SU-DHL-6 (cell line): ENCODE results near the gene TSHB.

Experiments used
- H2AFZ ChIP-seq: fragments of 200-600 bp; sonication (generic); 2 replicates; pipeline ENCODE4 v1.6.1; 2014; ENCODE audit warnings: low read depth, mild to moderate bottlenecking, moderate library complexity, mixed read lengths, antibody characterized with exemption, low read length; ENCODE audit not compliant: severe bottlenecking
- H3F3A ChIP-seq: fragments of 200-600 bp; shearing (Covaris generic); 2 replicates; pipeline ENCODE4 v1.6.0; 2016; ENCODE audit warnings: antibody characterized with exemption, mild to moderate bottlenecking; ENCODE audit not compliant: insufficient read depth
- H3K27ac ChIP-seq: fragments of 200-600 bp; sonication (generic); 2 replicates; pipeline ENCODE4 v1.5.1; 2016; ENCODE audit warnings: low read depth, mild to moderate bottlenecking, low read length, moderate library complexity, mixed read lengths
- H3K27me3 ChIP-seq: fragments of 200-600 bp; sonication (generic), shearing (Covaris generic); 2 replicates; pipeline ENCODE4 v1.6.0; 2014; ENCODE audit warnings: mild to moderate bottlenecking, low read length
- H3K36me3 ChIP-seq: fragments of 200-600 bp; sonication (generic); 2 replicates; pipeline ENCODE4 v1.6.1; 2014; ENCODE audit warnings: mild to moderate bottlenecking, low read length, mixed read lengths
- H3K4me2 ChIP-seq: fragments of 300-600, 200-600 bp; shearing (Covaris generic), sonication (generic); 2 replicates; pipeline ENCODE4 v1.6.0; 2014; ENCODE audit warnings: low read length, low read depth, mild to moderate bottlenecking; ENCODE audit not compliant: poor library complexity, severe bottlenecking
- H3K4me3 ChIP-seq: fragments of 200-600 bp; sonication (generic); 2 replicates; pipeline ENCODE4 v1.5.1; 2014; ENCODE audit warnings: antibody characterized with exemption, low read length, mild to moderate bottlenecking, mixed read lengths; ENCODE audit not compliant: insufficient read depth, poor library complexity, severe bottlenecking
- H3K79me2 ChIP-seq: fragments of 200-600 bp; sonication (generic); 2 replicates; pipeline ENCODE4 v1.6.1; 2014; ENCODE audit warnings: mild to moderate bottlenecking, low read length, moderate library complexity; ENCODE audit not compliant: insufficient read depth
- H3K9ac ChIP-seq: fragments of 200-600 bp; sonication (generic); 2 replicates; pipeline ENCODE4 v1.7.0; 2014; ENCODE audit warnings: mild to moderate bottlenecking, low read length
- H3K9me2 ChIP-seq: fragments of 200-600 bp; sonication (generic); replicated peaks from 2 replicates; pipeline ENCODE4 v1.6.1; 2014; ENCODE audit warnings: low read length; ENCODE audit not compliant: insufficient read depth
- H3K9me3 ChIP-seq: fragments of 200-600 bp; sonication (generic); 2 replicates; pipeline ENCODE4 v1.6.1; 2014; ENCODE audit warnings: low read length, mixed read lengths; ENCODE audit not compliant: insufficient read depth
- H4K20me1 ChIP-seq: fragments of 200-600 bp; sonication (generic); 2 replicates; pipeline ENCODE4 v1.6.1; 2014; ENCODE audit warnings: low read depth, mild to moderate bottlenecking, antibody characterized with exemption, low read length, moderate library complexity, mixed read lengths
- CTCF ChIP-seq: fragments of 200-600 bp; sonication (generic); IDR thresholded peaks from one replicate; pipeline ENCODE4 v1.5.1; 2017; ENCODE audit warnings: antibody characterized with exemption, mild to moderate bottlenecking, low read length, moderate library complexity; ENCODE audit not compliant: insufficient read depth, poor library complexity, severe bottlenecking
- EZH2phosphoT487 ChIP-seq: fragments of 200-600 bp; sonication (generic), shearing (Covaris generic); conservative IDR thresholded peaks from 2 replicates; pipeline ENCODE4 v1.6.1; 2018; ENCODE audit warnings: mild to moderate bottlenecking, antibody characterized with exemption, low read length, moderate library complexity, mixed read lengths

Gene TSHB

GRCh38 chr1:115046751-115047150 is 17.1 kb downstream of the TSHB start:
- TF ChIP-seq CTCF (no peak), EZH2phosphoT487 (no peak)
- Histone ChIP-seq H3K9me3 (no peaks in the 10 kb centered on the region), H3F3A (no peaks in the 10 kb centered on the region), H3K9ac (no peak overlapping the region), H3K27me3 (no peaks in the 10 kb centered on the region), H3K79me2 (no peaks in the 10 kb centered on the region), H3K9me2 (no peaks in the 10 kb centered on the region), H3K4me3 (no peak overlapping the region), H4K20me1 (no peaks in the 10 kb centered on the region), H3K36me3 (no peaks in the 10 kb centered on the region), H2AFZ (no peak overlapping the region), H3K4me2 (no peak overlapping the region), H3K27ac (no peak overlapping the region)

- no peaks in the 10 kb centered on the region for H3K36me3 ChIP-seq
- H3K27ac ChIP-seq = no peak overlapping the region
- H3K9ac ChIP-seq = no peak overlapping the region
- no peaks in the 10 kb centered on the region for H4K20me1 ChIP-seq
- H3K79me2 ChIP-seq = no peaks in the 10 kb centered on the region
- H3K4me2 ChIP-seq = no peak overlapping the region
- no peaks in the 10 kb centered on the region for H3K9me3 ChIP-seq
- no peaks in the 10 kb centered on the region for H3K9me2 ChIP-seq
- no peaks in the 10 kb centered on the region for H3K27me3 ChIP-seq
- no peak overlapping the region for H3K4me3 ChIP-seq
- no peaks in the 10 kb centered on the region for H3F3A ChIP-seq
- no peak for TF ChIP-seq EZH2phosphoT487
- TF ChIP-seq CTCF = no peak
- H2AFZ ChIP-seq = no peak overlapping the region
These were observed 22.2 kb downstream of the TSHB start for GRCh38 chr1:115051850-115052249.

- H3K9me2 ChIP-seq = no peaks in the 10 kb centered on the region
- H3K36me3 ChIP-seq = no peaks in the 10 kb centered on the region
- H2AFZ ChIP-seq = no peak overlapping the region
- no peaks in the 10 kb centered on the region for H3K27me3 ChIP-seq
- H3K4me2 ChIP-seq = no peak overlapping the region
- TF ChIP-seq CTCF (peak; percentile 94), EZH2phosphoT487 (no peak)
- no peaks in the 10 kb centered on the region for H3K79me2 ChIP-seq
- H4K20me1 ChIP-seq = no peaks in the 10 kb centered on the region
- no peaks in the 10 kb centered on the region for H3K9me3 ChIP-seq
- H3K27ac ChIP-seq = no peak overlapping the region
- H3K9ac ChIP-seq = no peak overlapping the region
- no peak overlapping the region for H3K4me3 ChIP-seq
- H3F3A ChIP-seq = no peaks in the 10 kb centered on the region
These were observed 22.9 kb downstream of the TSHB start for GRCh38 chr1:115052454-115053083.
